Urinary bladder (tissue), 4 donors: ENCODE results near the gene LRCH4. TPM values are rescaled to one million over a fixed set of nuclear protein-coding genes. Genes with fewer than 3 reads are reported as not detected.
"Not testable (repeated sequence)": the region's sequence is repeated elsewhere in the genome, so short reads cannot be mapped to it uniquely, and the experiment has no call there.

Experiments
- DNase-seq: peaks from one replicate; pipeline ENCODE4 v3.0.0-alpha.2; 2015; ENCODE audit errors: extremely low spot score
- H3K27ac ChIP-seq: one replicate; pipeline ENCODE4 v1.5.1; 2013; ENCODE audit warnings: low read depth, mild to moderate bottlenecking, moderate library complexity
- H3K36me3 ChIP-seq: one replicate; pipeline ENCODE4 v1.6.1; 2013; ENCODE audit warnings: mild to moderate bottlenecking, moderate library complexity; ENCODE audit not compliant: insufficient read depth
- H3K4me1 ChIP-seq: one replicate; pipeline ENCODE4 v1.6.1; 2013; ENCODE audit warnings: mild to moderate bottlenecking, moderate library complexity; ENCODE audit not compliant: insufficient read depth
- H3K4me3 ChIP-seq: one replicate; pipeline ENCODE4 v1.5.1; 2013; ENCODE audit warnings: low read depth, low read length
- WGBS: extraction: QIAGEN DNeasy Blood & Tissue Kit; methylation state at CpG from one replicate; pipeline ENCODE4 v1.1.7; 2013; 5-methylcytosine and 5-hydroxymethylcytosine counted together
- polyA plus RNA-seq: library from polyadenylated mRNA; stranded (reverse); fragments of 200-250 nt; gene quantifications from one replicate; pipeline ENCODE4 v1.2.3, GENCODE V29; 2013
- total RNA-seq: library from RNA; depleted of rRNA; stranded (reverse); fragments of >200 nt; gene quantifications from one replicate; pipeline ENCODE4 v1.2.3, GENCODE V29; 2014
- donor health status: healthy with polysubstance abuse.
- donor health status: healthy.

Gene LRCH4
- total and polyA plus RNA-seq, 2 donors: 13.7 to 33.0 TPM

DNA sequence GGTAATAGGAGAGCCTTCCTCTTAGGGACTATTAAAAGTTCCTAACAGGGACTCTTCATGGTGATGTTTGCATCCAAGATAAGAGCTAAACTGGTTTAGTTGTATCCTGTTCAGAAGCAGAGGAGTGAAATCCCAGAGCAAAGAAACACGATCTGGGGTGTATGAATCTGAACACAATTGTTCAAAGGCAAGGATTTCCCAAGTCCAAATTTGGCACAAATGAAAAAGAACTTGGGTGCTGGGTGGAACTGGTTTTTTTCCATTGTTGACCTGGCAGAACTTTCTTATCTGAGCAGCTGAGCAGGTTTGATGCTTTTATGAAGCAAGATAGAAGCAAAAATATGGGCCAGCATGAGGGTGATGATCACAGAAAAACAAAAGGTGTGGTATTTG, 41.0 kb downstream of the LRCH4 start:
- H3K4me3 ChIP-seq: no peak overlapping the region

DNA sequence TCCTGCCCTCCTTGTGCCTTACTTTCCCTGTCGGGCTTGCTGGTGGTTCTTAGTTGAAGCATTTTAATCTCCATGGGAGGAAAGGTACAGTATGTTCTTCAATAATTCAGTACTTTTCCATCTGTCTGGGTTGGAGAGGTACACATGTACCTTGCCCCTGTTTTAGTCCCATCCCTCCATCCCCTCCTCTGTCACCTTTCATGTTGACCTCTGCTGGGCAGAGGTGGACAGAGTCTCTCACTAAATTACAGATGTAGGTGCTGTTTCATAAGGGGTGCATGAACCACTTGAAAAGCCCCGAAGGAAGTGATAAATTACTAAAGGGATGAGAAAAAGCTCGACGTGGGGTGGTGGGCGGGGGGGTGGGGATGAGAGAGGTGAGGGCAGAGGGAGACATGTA, 41.5 kb downstream of the LRCH4 start:
- DNase-seq: no peak
- H3K27ac ChIP-seq: peak overlapping the region; percentile 75
- no peak overlapping the region for H3K4me3 ChIP-seq
- no peaks in the 10 kb centered on the region for H3K36me3 ChIP-seq
- peaks cover 7% of the 10 kb centered on the region for H3K4me1 ChIP-seq
- 45% methylated on average over 5 of the region's 5 CpGs for WGBS

More for the DNA sequence above, 41.0 kb downstream of the LRCH4 start:
- Histone ChIP-seq H3K36me3 (no peaks in the 10 kb centered on the region), H3K4me1 (peaks cover 7% of the 10 kb centered on the region), H3K27ac (peak overlapping the region; percentile 75)
- 15% methylated on average over 1 of the region's 1 CpG for WGBS
- DNase-seq: no peak

DNA sequence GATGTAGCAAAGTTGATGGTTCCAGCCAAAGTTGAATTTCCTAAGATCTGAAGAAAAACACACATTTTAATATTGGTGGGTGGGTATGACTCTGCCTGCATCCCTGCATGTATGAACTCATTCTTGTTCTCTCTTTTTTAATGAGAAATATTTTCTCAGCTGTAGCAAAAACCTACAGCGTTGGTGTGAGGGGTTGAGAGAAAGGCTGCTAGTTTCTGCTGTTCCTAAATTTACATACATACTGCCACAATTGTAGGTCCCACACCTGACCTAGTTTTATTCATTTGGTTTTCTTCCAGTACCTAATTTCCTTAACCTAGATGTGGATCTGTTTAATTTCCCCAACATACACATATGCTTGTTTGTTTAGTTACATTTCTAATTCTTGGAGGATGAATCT, 42.3 kb downstream of the LRCH4 start:
- H3K36me3 ChIP-seq: no peaks in the 10 kb centered on the region
- 55% methylated on average over 1 of the region's 1 CpG for WGBS
- no peak overlapping the region for H3K27ac ChIP-seq
- peaks cover 7% of the 10 kb centered on the region for H3K4me1 ChIP-seq
- DNase-seq: no peak
- H3K4me3 ChIP-seq: no peak overlapping the region

DNA sequence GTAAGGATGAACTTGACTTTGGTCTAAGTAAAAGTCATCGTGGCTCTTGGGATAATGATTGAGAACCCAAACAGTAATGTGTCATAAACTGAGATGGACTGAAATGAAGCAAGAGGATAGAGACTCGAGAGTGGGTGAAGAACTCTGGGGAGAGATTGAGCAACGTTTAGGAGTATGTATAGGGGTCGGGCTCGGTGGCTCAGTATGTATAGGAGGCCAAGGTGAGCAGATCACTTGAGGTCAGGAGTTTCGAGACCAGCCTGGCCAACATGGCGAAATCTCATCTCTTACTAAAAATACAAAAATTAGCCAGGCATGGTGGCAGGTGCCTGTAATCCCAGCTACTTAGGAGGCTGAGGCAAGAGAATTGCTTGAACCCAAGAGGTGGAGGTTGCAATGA, 44.6 kb downstream of the LRCH4 start:
- not testable (repeated sequence) for H3K4me1 ChIP-seq, H3K36me3 ChIP-seq, DNase-seq, H3K4me3 ChIP-seq, H3K27ac ChIP-seq
- 90% methylated on average over 7 of the region's 7 CpGs for WGBS

DNA sequence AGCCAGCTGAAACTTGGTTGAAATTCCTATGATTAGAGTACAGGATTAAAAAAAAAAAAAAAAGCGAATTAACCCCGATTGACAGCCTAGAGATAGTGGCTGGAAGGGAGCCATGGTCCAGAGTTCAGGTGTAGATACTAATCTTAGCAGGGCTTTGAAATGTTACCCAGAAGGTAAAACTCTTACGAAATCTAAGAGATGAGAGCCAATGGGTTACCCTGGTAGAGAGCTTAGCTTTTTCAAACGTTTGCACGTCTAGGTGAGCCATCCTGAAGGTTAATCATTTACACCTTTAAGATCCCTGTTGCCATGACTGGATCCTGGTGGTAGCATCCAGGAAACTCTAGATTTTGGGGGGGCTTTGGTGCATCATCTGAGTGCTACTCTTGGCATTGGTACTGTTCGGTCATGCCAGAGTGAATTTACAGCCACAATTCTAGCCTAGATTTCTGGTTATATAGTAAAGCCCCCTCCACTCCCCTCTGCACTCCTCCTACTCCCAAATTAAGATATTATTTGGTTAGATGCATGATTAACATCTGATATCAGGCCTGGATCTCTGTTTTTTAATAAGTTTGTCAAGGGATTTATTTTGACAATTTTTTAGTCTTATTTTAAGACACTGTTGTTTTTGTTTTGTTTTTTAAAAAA, 45.7 kb downstream of the LRCH4 start:
- 45% methylated on average over 6 of the region's 6 CpGs for WGBS
- Histone ChIP-seq H3K27ac (no peak overlapping the region), H3K4me3 (peak overlapping the region; percentile 92), H3K4me1 (peaks cover 4% of the 10 kb centered on the region), H3K36me3 (no peaks in the 10 kb centered on the region)
- DNase-seq: no peak

DNA sequence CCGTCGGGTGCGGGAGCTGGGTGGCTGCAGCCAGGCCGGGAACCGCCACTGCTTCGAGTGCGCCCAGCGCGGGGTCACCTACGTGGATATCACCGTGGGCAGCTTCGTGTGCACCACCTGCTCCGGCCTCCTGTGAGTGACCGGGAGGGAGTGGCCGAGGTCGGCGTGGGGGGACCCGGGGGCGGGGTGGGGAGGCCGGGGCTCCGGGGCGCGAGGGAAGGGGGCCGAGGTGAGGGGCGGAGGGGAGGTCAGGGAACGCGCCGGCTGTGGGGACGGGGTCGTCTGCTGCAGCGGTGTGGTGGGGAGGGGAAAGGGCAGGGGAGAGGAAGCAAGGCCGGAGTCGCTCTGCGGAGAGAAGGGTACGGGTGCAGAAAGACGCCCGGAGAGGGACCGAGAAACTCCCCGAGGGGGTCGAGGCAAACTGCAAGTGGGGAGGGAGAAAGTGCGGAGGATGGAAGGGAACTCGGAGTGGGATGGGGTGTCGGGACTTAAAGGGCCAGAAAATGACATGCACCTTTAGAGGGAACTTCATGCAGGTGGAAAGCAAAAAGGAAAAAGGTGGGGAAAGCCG, 46.4 kb downstream of the LRCH4 start:
- WGBS: under 1% methylated on average over 44 of the region's 44 CpGs
- Histone ChIP-seq H3K36me3 (no peaks in the 10 kb centered on the region), H3K4me1 (peaks cover 1% of the 10 kb centered on the region), H3K4me3 (peak overlapping the region; percentile 92), H3K27ac (peak overlapping the region; percentile 75)
- no peak for DNase-seq

DNA sequence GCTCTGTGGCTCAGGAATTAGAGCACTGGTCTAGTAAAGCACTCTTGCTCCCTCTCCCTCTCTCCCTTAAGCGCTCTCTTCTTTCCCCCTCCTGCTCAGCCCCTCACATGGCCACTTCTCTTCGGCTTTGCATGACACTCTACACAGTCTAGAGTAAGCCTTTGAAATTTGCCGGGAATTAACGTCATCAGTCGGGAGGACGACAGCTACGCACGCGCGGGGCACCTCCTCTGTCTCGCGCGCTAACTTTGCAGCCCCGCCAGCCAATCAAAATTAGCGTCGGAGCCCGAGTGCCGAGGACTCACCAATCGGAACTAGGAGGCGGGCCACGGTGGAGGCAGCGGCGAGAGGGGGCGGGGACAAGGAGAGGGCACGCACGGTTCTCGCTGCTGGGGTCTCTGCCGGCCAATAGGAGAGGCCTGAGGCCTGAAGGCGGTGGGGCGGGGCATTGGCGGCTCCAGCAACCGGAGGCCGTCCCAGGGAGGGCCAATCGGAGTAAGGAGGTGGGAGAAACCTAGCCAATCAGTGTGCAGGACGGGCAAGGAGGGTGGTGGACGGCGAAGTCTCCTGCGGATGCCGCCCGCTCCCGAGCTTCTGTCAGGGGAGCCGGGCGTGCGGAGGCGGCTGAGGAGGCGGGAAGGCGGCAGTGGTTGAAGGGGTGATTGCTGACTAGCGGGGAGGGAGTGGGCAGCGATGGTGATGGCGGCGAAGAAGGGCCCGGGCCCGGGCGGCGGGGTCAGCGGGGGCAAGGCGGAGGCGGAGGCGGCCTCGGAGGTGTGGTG, 47.1 kb downstream of the LRCH4 start, which contains the start of gene AGFG2:
Gene AGFG2 (plus strand): TSS at position 550 of the 782 bp plus-strand sequence. CDS start 144 bp downstream, at position 694.
- Histone ChIP-seq H3K36me3 (no peaks in the 10 kb centered on the region), H3K4me3 (peak within 1 kb of the TSS; percentile 92), H3K4me1 (no peaks in the 10 kb centered on the region), H3K27ac (peak within 1 kb of the TSS; percentile 75)
- under 1% methylated on average over 60 of the region's 60 CpGs for WGBS
- peak; percentile 99 for DNase-seq

DNA sequence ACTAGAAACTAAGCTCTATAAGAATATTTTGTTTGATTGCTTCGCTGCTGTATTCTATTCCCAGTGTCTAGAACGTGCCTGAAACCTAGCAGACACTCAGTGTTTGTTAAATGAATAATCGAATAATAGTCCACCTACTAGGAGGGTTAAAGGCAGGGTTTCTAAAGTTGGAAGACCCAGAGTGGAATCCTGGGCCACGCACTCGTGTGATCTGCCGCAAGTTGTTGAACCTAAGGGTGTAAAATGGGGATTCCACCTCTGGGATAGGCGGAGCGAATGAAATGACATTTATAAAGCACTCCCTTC, 47.6 kb downstream of the LRCH4 start:
- no peak for DNase-seq

DNA sequence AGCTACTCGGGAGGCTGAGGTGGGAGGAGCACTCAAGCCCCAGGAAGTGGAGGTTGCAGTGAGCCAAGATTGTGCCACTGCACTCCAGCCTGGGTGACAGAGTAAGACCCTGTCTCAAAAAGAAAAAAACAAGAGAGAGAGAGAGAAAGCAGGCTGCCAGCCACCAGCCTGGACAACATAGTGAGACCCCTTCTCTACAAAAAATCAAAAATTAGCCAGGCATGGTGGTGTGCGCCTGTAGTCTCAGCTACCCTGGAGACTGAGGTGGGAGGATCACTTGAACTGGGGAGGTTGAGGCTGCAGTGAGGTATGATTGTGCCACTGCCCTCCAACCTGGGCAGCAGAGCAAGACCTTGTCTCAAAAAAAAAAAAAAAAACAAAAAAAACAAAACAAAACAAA, 49.2 kb downstream of the LRCH4 start:
- not testable (repeated sequence) for DNase-seq, H3K4me1 ChIP-seq, H3K4me3 ChIP-seq, H3K27ac ChIP-seq, H3K36me3 ChIP-seq
- 88% methylated on average over 2 of the region's 2 CpGs for WGBS

More for the DNA sequence above, 47.6 kb downstream of the LRCH4 start:
- Histone ChIP-seq H3K27ac (no peak overlapping the region), H3K36me3 (no peaks in the 10 kb centered on the region), H3K4me1 (no peaks in the 10 kb centered on the region), H3K4me3 (peak overlapping the region; percentile 7)
- 8% methylated on average over 8 of the region's 8 CpGs for WGBS

DNA sequence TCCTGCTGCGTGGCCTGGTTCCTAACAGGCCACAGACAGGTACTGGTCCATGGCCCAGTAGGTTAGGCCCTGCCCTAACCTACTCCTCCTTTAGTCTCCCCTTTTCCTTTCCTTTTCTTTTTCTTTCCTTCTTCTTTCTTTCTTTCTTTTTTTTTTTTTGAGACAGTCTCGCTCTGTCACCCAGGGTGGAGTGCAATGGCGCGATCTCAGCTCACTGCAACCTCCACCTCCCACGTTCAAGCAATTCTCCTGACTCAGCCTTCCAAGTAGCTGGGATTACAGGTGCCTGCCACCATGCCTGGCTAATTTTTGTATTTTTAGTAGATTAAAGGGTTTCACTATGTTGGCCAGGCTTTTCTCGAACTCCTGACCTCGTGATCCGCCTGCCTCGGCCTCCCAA, 49.9 kb downstream of the LRCH4 start:
- DNase-seq, H3K4me1 ChIP-seq, H3K4me3 ChIP-seq, H3K36me3 ChIP-seq, H3K27ac ChIP-seq: not testable (repeated sequence)
- WGBS: 90% methylated on average over 9 of the region's 9 CpGs

DNA sequence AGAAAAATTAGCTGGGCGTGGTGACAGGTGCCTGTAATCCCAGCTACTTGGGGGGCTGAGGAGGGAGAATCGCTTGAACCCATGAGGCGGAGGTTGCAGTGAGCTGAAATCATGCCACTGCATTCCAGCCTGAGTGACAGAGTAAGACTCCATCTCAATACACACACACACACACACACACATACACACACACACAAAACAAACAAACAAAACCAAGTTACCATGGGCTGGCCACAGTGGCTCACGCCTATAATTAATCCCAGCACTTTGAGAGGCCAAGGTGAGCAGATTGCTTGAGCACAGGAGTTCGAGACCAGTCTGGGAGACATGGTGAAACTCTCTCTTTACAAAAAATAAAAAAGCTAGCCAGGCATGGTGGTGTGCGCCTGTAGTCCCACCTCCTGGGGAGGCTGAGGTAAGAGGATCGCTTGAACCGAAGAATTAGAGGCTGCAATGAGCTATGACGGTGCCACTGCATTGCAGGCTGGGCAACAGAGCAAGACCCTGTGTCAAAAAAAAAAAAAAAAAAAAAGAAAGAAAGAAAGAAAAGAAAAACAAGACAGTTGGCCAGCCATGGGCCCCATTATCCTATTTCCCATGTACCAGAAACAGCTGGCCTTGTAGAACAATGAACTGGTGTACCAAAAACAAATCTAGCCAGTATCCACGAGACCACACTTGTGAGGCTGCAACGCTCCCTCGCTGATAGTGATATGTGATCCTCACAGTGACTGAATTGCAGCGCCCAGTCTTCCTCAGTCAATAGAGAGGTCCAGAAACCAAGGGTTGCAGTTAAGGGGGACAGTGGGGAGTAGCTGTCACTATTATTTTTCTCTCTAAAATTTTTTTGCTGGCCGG, 53.5 kb downstream of the LRCH4 start:
- 89% methylated on average over 14 of the region's 14 CpGs for WGBS
- Histone ChIP-seq H3K36me3 (no peaks in the 10 kb centered on the region), H3K4me1 (no peaks in the 10 kb centered on the region), H3K27ac (no peak overlapping the region), H3K4me3 (no peak overlapping the region)
- DNase-seq: no peak

DNA sequence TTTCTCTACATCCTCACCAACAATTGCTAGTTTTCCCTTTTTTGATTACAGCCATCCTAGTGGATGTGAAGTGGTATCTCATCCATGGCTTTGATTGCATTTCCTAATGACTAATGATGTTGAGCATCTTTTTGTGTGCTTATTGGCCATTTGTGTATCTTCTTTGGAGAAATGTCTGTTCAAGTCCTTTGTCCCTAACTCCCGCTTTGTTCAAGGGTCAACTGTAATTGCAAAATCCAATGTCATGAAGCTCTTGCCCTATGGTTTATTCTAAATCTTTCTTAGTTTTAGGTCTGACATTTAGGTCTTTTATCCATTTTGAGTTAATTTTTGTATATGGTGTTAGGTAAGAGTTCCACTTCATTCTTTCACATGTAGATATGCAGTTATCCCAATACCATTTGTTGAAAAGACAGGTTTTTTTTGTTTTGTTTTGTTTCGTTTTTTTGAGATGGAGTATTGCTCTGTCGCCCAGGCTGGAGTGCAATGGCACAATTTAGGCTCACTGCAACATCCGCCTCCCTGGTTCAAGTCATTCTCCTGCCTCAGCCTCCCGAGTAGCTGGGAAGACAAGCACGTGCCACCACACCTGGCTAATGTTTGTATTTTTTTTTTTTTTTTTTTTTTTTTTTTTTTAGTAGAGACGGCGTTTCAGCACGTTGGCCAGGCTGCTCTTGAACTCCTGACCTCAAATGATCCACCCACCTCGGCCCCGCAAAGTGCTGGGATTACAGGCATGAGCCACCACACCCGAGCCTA, 57.6 kb downstream of the LRCH4 start:
- WGBS: 76% methylated on average over 12 of the region's 12 CpGs
- H3K27ac ChIP-seq, DNase-seq: not testable (repeated sequence)

More for the DNA sequence above, 57.6 kb downstream of the LRCH4 start:
- H3K4me3 ChIP-seq, H3K36me3 ChIP-seq, H3K4me1 ChIP-seq: not testable (repeated sequence)
